ENCODE measurements around the gene STN1. TPM values are rescaled to one million over a fixed set of nuclear protein-coding genes. Genes with fewer than 3 reads are reported as not detected.
A peak's percentile ranks its signal among the peaks of the same experiment; 100 is the strongest.

The STN1 gene
- total RNA-seq, 1 donor from 2014 or later = 33.0 TPM

- TF ChIP-seq CTCF (conservative IDR thresholded peaks at IDR 0.05) = no peak
- H3K36me3 Mint-ChIP-seq = no peaks in the 10 kb centered on the region
- no peak for DNase-seq (ENCODE audit: extremely low spot score, unreplicated experiment)
- H3K27ac Mint-ChIP-seq = no peak overlapping the region
- peaks cover 37% of the 10 kb centered on the region for H3K4me1 Mint-ChIP-seq (ENCODE audit: unreplicated experiment)
- no peak overlapping the region for H3K4me3 Mint-ChIP-seq
- H3K27me3 Mint-ChIP-seq = peaks cover 10% of the 10 kb centered on the region
- no peaks in the 10 kb centered on the region for H3K9me3 Mint-ChIP-seq
Measured at GRCh38 chr10:103858360-103858759, 59.6 kb downstream of the STN1 start.

DNA sequence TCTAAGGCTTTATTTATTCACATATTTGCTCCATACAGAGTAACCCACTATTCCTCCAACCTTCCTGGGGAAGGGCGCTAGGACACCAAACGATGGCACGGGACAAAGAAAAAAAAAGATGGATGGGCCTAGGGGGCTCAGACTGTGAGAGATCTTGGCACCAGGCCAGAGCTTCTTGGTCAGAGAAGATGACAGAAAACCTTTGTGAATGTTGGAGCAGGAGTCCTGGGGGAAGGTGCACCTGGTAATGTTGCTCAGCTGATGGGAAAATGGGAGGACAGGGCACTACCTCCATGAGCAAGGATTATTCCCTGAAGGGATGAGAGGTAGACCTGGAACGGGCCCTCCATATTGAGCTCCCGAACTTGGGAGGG is 61.2 kb downstream of the STN1 start:
- H3K9me3 Mint-ChIP-seq = no peaks in the 10 kb centered on the region
- peak overlapping the region; percentile 84 for H3K4me3 Mint-ChIP-seq
- TF ChIP-seq CTCF (conservative IDR thresholded peaks at IDR 0.05) = no peak
- no peaks in the 10 kb centered on the region for H3K36me3 Mint-ChIP-seq
- no peak for DNase-seq (ENCODE audit: extremely low spot score, unreplicated experiment)
- peaks cover 10% of the 10 kb centered on the region for H3K27me3 Mint-ChIP-seq
- H3K4me1 Mint-ChIP-seq (ENCODE audit: unreplicated experiment) = peaks cover 44% of the 10 kb centered on the region
- H3K27ac Mint-ChIP-seq = peak overlapping the region; percentile 59

DNA sequence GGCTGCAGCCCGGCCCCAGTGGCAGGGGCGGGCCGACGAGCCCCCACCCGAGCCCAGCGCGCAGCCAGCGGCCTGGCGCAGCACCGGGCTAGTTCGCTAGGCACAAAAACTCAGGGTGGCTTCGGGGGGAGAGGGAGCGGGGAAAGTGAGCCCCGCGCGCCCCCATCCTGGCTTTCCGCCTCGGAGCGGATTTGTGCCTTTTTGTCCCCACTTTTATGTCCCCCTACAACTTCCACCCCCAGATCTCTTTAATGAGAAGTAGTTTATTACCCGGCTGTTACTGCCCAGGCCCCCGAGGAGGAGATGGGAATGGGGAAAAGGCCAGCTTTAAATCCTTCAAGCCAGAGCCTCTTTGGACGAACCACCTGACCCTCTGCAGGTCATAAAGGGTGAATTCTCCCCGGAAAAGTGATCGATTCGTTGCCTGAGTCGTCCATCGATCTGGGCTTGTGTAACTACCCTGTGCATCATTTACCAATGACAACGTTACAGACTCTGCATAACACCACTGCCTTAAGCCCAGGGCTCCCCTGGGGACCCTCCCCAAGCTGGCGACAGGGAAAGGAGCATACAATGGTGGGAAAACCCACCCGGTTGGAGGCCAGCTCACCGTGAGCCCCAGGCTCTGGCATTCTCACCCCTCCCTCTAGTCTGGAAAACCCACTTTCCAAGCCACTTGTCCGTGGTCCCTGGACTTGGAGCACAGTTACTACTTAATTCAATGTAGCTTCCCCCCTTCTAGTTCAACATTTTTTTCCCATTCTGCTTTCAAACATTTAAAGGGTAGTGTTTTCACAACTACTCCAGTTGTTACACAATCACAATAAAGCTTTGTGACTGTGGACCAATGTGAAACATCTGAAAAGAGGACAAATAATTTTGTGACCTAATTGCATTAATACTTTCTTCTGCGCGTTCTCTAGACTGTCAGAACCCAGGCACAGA is 61.9 kb downstream of the STN1 start:
- Mint-ChIP-seq H3K4me1 (ENCODE audit: unreplicated experiment) (peaks cover 49% of the 10 kb centered on the region), H3K4me3 (peak overlapping the region; percentile 84), H3K27me3 (peaks cover 10% of the 10 kb centered on the region), H3K9me3 (no peaks in the 10 kb centered on the region), H3K36me3 (no peaks in the 10 kb centered on the region), H3K27ac (peak overlapping the region; percentile 59)
- DNase-seq (ENCODE audit: extremely low spot score, unreplicated experiment) = no peak
- no peak for TF ChIP-seq CTCF (conservative IDR thresholded peaks at IDR 0.05)

GRCh38 chr10:103855424-103855823 is 62.6 kb downstream of the STN1 start, which contains the start of gene SH3PXD2A:
TSS of gene SH3PXD2A (minus strand) at chr10:103855576. CDS start at chr10:103855266, 310 bp downstream.
- Mint-ChIP-seq H3K4me3 (peak within 1 kb of the TSS; percentile 93), H3K27ac (peak within 1 kb of the TSS; percentile 73), H3K36me3 (no peaks in the 10 kb centered on the region), H3K27me3 (peaks cover 7% of the 10 kb centered on the region), H3K9me3 (no peaks in the 10 kb centered on the region), H3K4me1 (ENCODE audit: unreplicated experiment) (peaks cover 56% of the 10 kb centered on the region)
- TF ChIP-seq CTCF (conservative IDR thresholded peaks at IDR 0.05) = peak; percentile 24
- no peak for DNase-seq (ENCODE audit: extremely low spot score, unreplicated experiment)

GRCh38 chr10:103854686-103855391 is 63.1 kb downstream of the STN1 start:
- DNase-seq (ENCODE audit: extremely low spot score, unreplicated experiment) = no peak
- peak; percentile 50 for TF ChIP-seq CTCF (conservative IDR thresholded peaks at IDR 0.05)
- Mint-ChIP-seq H3K27me3 (peaks cover 7% of the 10 kb centered on the region), H3K4me1 (ENCODE audit: unreplicated experiment) (peaks cover 61% of the 10 kb centered on the region), H3K36me3 (no peaks in the 10 kb centered on the region), H3K4me3 (peak overlapping the region; percentile 93), H3K9me3 (no peaks in the 10 kb centered on the region), H3K27ac (peak overlapping the region; percentile 73)
